HAP-1 (cell line): ENCODE data around the gene TMEM95.

Experiments
- DNase-seq, 2 experiments: peaks; one replicate each; pipeline ENCODE4 v3.0.0-alpha.2; 2016 to 2020; ENCODE audit warnings: low spot score in 2 of 2
- H3K27me3 ChIP-seq: fragments of 250-450 bp; sonication (Bioruptor Pico); 2 replicates; pipeline ENCODE4 v1.5.1; 2020; ENCODE audit warnings: low read depth, mild to moderate bottlenecking, moderate library complexity
- H3K36me3 ChIP-seq: fragments of 250-450 bp; sonication (Bioruptor Pico); replicated peaks from 2 replicates; pipeline ENCODE4 v1.5.1; 2020; ENCODE audit warnings: mild to moderate bottlenecking
- H3K4me1 ChIP-seq: fragments of 250-450 bp; sonication (Bioruptor Pico); 2 replicates; pipeline ENCODE4 v1.5.1; 2020; ENCODE audit warnings: mild to moderate bottlenecking
- H3K4me3 ChIP-seq: fragments of 250-450 bp; sonication (Bioruptor Pico); 2 replicates; pipeline ENCODE4 v1.5.1; 2020; ENCODE audit warnings: mild to moderate bottlenecking, moderate library complexity
- H3K9me3 ChIP-seq: fragments of 250-450 bp; sonication (Bioruptor Pico); 2 replicates; pipeline ENCODE4 v1.5.1; 2020; ENCODE audit warnings: mild to moderate bottlenecking, moderate library complexity
- in situ Hi-C: fragments of 300-500 bp; cut with MboI; formaldehyde crosslinking; loops from 3 replicates; pipeline ENCODE4 v1.14.3; 2020; ENCODE audit warnings: low sequenced_read_pairs, inconsistent platforms, mixed read lengths

The TMEM95 gene, protein sequence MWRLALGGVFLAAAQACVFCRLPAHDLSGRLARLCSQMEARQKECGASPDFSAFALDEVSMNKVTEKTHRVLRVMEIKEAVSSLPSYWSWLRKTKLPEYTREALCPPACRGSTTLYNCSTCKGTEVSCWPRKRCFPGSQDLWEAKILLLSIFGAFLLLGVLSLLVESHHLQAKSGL

DNA sequence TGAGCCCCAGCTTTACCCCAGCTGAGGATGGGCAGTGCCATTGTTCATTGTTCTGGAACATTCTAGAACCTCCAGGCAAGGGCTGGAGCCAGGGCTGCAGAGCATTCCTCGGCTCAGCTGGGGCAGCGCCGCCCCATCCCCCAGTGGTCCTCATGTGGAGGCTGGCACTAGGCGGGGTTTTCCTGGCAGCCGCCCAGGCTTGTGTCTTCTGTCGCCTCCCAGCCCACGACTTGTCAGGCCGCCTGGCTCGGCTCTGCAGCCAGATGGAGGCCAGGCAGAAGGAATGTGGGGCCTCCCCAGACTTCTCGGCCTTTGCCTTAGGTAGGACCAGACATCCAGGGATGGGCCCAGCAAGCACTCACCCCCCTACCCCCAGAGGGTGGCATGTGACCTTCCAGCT, at the start of gene TMEM95:
Gene TMEM95 (plus strand): TSS at position 104 of the 400 bp plus-strand sequence. CDS start 49 bp downstream, at position 153.
- H3K9me3 ChIP-seq = no peaks in the 10 kb centered on the region
- H3K27me3 ChIP-seq = no peaks in the 10 kb centered on the region
- H3K36me3 ChIP-seq = no peaks in the 10 kb centered on the region
- peaks cover 3% of the 10 kb centered on the region; the same call in 1 of the 2 replicates for H3K4me1 ChIP-seq
- in situ Hi-C loops = no loop called here
- no peak for DNase-seq
- no peak within 1 kb of the TSS for H3K4me3 ChIP-seq

DNA sequence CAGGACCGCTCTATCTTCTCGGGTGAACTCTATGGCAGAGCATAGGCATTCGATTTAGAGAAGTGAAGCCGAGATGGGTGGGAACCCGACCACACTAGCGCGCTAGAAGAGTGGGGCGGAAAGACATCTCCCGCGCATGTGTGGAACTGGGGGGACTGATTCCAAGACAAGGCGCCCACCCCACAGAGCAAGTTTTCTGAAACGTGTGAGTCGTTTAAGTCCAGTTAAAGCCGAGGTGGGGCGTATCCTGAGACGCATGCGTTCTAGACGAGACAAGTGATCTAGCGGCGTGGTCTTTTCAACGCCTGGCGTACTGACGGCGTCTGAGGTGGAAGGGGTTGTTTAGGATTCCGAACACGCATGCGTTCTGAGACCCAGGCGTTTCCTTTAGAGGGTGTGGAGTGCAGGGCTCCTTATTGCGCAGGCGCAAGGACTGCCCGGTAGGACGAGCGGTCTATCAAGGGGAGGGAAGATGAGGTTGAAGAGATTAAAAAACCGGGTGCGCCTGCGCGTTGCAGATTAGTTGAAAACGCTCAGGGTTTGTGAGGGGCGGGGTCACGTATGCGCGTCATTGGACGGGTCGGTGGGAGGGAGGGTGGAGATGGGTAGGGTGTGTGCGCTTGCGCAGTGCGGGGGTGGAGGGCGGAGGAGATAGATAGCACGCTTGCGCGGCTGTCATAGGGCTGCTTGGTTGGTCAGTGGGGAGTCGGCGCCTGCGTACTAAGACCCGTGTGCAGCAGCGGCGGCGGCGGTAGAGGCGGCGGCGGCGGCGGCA, 47.9 kb upstream of the TMEM95 start, which contains the start of gene EIF5A:
Gene EIF5A (plus strand): TSS at position 718 of the 775 bp plus-strand sequence. CDS start 2,008 bp downstream, outside the sequence.
- DNase-seq = peak; percentile 100
- Histone ChIP-seq H3K36me3 (peaks cover 42% of the 10 kb centered on the region), H3K9me3 (no peaks in the 10 kb centered on the region), H3K4me3 (peak within 1 kb of the TSS; percentile 90), H3K4me1 (peaks cover 3% of the 10 kb centered on the region), H3K27me3 (no peaks in the 10 kb centered on the region)
- in situ Hi-C loops = no loop called here

DNA sequence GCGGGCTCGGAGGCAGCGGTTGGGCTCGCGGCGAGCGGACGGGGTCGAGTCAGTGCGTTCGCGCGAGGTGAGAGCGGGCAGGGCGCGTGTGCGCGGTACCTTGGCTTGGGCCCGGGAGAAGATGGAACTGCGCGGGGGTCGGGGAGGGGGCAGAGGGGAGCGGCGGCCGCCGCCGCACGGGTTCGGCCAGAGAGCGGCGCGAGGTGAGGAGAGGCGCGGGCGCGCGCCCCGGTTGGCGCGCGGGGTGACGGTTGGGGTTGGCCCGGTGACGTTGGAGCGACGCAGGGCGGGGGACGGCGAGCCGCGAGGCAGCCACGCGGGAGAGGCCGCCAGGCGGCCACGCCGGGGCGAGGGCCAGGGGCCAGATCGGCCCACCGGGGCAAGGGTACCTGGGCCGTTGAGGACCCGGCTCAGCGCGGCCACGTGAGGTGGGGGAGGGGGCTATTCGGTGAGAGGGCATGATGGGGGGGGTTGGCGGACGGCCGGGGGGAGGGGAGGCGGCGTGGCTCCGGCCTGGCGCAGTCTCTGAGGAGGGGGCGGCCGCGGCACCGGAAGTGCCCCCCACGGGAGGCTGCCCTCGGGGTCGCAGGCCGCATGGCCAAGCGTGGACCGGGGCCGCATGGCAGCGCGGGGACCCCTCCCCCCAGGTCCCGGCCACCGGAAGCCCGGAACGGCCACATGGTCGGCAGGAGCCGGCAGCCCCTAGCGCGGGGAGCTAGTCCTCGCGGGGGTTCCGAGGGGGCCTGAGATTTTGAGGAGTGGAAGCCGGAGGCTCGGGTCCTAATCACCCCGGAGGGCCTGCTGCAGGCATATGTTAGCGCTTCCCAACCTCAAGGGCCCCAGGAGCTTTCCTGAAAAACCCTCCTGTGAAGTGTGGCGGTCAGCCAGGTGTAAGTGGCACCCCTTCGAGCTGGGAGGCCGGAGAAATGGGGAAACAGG, 47.0 kb upstream of the TMEM95 start:
- H3K4me1 ChIP-seq = peaks cover 3% of the 10 kb centered on the region

DNA sequence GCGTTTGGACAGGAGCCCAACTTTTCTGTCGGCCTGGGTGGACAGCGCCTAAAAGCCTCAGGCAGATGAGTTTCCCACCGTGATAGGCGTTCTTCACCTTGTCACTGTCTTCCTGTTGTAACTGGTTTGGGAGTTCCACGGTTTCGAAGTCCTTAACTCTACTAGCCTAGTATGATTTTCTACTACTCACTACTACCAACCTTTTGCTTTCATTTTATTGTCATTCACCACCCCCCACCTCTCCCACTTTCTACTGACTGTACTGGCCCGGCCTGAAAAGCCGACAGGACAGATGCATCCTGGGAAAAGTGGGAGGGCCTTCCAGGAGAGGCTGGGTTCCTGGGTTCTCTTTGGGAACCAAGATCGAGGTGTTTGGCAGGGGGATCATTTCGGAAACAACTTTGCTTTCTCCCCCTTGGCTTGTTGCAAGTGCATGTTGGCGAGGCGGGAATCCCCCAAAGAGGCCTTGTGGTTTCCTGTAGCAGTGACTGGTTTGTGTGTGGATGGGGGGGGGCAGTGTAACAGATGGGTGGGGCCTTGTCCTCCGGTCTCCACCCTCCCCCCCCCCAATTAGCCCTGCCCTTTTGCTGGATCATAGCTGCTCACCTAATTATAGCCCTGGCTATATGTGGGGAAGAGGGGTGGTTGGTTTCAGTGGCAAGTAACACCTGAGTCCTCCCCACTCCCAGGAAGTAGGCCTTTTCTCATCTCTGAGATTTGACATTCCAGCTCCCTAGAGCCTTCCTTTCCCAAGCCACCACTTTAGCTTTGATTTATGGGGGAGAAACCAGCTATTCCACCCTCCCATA, 46.1 kb upstream of the TMEM95 start:
- in situ Hi-C loops = no loop called here
- peaks cover 59% of the 10 kb centered on the region for H3K36me3 ChIP-seq
- no peaks in the 10 kb centered on the region for H3K9me3 ChIP-seq
- H3K27me3 ChIP-seq = no peaks in the 10 kb centered on the region
- peak overlapping the region; percentile 90 for H3K4me3 ChIP-seq
- peaks cover 3% of the 10 kb centered on the region for H3K4me1 ChIP-seq
- DNase-seq = peak; percentile 83 to 90

More for the DNA sequence above, 47.0 kb upstream of the TMEM95 start:
- in situ Hi-C loops = no loop called here
- Histone ChIP-seq H3K36me3 (peaks cover 50% of the 10 kb centered on the region), H3K27me3 (no peaks in the 10 kb centered on the region), H3K4me3 (peak overlapping the region; percentile 90), H3K9me3 (no peaks in the 10 kb centered on the region)
- DNase-seq = peak in 1 of 2 experiments; percentile 70

DNA sequence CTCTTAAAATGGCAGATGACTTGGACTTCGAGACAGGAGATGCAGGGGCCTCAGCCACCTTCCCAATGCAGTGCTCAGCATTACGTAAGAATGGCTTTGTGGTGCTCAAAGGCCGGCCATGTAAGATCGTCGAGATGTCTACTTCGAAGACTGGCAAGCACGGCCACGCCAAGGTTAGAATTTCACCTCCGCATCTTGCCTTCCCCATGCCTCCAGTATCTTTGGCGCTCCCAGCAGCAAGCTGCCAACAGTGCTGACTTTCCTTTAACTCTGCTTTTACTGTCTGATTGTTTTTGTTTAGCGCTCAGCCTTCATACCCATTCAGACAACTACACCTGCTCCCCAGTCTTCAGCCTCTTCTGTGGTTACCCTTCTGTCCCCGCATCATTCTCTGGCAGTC, 45.3 kb upstream of the TMEM95 start:
- in situ Hi-C loops = no loop called here
- DNase-seq = no peak
- Histone ChIP-seq H3K36me3 (peaks cover 65% of the 10 kb centered on the region), H3K4me3 (peak overlapping the region; percentile 90), H3K4me1 (peaks cover 7% of the 10 kb centered on the region), H3K9me3 (no peaks in the 10 kb centered on the region), H3K27me3 (no peaks in the 10 kb centered on the region)

DNA sequence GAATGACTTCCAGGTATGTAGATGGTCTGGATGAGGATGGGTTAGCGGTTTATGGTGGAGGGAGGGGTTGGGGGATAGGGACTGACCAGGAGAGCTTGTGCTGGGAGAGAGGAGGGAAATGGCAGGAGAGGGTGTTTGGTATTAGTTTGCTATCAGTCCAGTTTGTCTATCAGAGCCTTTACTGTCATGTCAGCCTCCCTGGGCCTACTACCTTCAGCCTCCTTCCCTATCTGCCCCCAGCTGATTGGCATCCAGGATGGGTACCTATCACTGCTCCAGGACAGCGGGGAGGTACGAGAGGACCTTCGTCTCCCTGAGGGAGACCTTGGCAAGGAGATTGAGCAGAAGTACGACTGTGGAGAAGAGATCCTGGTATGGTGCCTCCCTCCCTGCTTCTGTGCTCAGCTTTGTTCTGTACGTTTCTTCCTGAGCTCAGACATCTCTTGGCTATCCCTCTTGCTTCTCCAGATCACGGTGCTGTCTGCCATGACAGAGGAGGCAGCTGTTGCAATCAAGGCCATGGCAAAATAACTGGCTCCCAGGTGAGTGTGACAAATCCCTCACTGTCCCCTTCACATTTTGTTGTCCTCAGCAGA, 43.7 kb upstream of the TMEM95 start:
- Histone ChIP-seq H3K4me1 (peaks cover 12% of the 10 kb centered on the region), H3K36me3 (peaks cover 75% of the 10 kb centered on the region), H3K4me3 (no peak overlapping the region), H3K9me3 (no peaks in the 10 kb centered on the region), H3K27me3 (no peaks in the 10 kb centered on the region)
- DNase-seq = no peak
- in situ Hi-C loops = no loop called here

DNA sequence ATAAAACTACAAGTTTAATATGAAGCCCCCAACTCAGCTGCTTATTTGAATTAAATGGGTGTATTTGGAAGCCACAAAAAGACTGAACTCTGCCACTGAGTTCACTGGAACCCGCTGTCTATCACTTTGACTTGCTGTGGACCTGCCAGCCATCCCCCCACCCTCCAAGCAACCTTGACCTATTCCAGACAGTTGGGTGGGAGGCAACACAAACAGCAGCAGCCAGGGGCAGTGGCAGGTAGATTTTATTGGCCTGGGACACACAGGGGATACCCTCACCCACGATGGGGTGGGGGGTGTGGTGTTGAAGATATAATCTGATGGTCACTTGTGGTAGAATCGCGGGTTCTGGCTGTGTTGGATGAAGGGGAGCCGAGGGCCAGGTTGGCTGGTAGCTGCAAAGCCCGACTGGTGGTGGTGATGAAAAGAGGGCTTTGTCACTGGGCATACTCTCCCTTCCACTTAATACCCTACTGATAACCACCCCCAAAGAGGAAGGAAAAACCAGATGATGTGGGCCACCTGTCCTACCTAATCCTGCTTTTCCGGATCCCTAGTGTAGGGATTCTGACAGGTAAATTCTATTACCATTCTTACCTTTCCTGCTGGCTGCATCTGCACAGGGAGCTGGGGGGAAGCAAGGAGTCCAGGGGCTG, 42.4 kb upstream of the TMEM95 start:
- in situ Hi-C loops = no loop called here
- DNase-seq = no peak

DNA sequence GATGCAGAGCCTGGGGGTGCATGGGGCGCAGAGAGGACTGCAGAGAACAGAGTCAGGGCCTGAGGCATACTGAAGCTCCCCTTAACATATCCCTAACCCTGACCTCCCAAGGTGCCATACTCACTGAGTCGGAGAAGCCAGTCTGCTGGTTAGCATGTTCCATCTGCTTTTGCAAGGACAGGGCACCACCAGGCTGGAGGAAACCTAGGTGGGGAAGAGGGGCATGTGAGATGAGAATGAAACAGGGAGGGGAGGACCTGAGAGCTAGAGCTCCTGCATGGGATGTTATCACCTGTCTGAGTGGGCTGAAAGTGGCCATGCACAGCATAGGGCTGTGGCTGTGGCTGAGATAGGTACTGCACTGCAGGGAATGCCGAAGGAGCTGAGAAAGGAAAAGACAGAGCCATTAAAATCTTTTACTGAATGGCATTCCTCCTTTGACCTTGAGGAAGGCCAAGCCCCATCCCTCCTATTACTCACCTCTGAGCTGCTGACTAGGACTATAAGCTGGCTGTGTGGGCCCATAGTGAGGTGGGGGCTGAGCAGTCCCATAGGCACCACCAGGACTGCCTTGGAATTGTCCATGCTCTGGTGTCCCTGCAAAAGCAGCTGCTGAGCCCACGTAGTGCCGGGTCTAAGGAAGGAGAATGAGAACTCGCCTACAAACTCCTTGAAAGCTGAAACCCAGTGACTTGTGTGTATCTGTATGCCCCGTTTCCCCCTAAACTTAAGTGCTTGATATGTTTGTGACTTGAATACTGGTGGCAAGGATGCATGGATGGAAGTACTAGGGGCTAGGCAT, 41.7 kb upstream of the TMEM95 start:
- no peaks in the 10 kb centered on the region for H3K9me3 ChIP-seq
- no peaks in the 10 kb centered on the region for H3K27me3 ChIP-seq
- no peak overlapping the region for H3K4me3 ChIP-seq
- peaks cover 12% of the 10 kb centered on the region for H3K4me1 ChIP-seq
- peaks cover 87% of the 10 kb centered on the region for H3K36me3 ChIP-seq
- peak in 1 of 2 experiments; percentile 57 for DNase-seq
- in situ Hi-C loops = no loop called here

More for the DNA sequence above, 42.4 kb upstream of the TMEM95 start:
- Histone ChIP-seq H3K4me1 (peaks cover 12% of the 10 kb centered on the region), H3K36me3 (peaks cover 86% of the 10 kb centered on the region), H3K4me3 (no peak overlapping the region), H3K9me3 (no peaks in the 10 kb centered on the region), H3K27me3 (no peaks in the 10 kb centered on the region)

DNA sequence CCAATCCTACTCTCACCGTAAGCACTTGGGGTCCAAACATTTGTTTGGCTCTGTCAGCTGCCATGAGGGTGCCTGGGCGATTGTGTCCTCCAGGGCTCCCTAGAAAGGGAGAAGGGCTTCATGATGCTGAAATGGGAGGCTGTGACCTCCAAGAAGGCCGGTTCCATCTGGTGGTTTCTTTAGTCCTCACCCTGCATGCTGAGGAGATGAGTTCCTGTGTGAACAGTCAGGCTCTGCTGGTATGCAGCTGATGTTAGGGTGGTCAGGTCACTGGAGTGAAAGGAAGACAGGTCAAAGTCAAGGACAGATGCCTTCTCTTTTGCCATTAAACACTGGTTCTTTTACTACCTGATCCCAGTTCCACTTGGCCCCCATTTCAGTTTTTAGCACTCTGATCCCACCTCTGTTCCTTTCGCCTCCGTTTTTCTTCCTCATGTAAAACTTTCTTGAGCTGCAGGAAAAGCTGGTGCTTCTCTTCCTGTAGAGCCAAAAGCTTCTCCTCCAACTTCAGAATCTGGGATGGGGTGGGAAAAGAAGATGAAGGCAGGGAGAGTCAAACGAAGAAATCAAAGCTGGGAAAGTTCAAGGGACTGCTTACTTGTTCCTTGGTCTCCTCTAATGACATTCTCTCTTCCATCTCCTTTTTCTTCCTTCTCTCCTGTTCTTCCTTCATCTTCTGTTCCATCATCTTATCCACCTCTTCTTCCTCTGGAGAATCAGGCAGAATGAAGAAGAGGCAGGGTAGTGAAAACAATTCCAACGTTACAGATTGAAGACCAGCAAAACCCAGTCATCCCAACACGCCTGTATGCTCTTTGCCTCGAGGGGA, 40.9 kb upstream of the TMEM95 start:
- DNase-seq = no peak
- H3K36me3 ChIP-seq = peaks cover 87% of the 10 kb centered on the region
- peaks cover 12% of the 10 kb centered on the region for H3K4me1 ChIP-seq
- no peaks in the 10 kb centered on the region for H3K9me3 ChIP-seq
- H3K27me3 ChIP-seq = no peaks in the 10 kb centered on the region
- H3K4me3 ChIP-seq = peak overlapping the region; percentile 58
- in situ Hi-C loops = no loop called here

DNA sequence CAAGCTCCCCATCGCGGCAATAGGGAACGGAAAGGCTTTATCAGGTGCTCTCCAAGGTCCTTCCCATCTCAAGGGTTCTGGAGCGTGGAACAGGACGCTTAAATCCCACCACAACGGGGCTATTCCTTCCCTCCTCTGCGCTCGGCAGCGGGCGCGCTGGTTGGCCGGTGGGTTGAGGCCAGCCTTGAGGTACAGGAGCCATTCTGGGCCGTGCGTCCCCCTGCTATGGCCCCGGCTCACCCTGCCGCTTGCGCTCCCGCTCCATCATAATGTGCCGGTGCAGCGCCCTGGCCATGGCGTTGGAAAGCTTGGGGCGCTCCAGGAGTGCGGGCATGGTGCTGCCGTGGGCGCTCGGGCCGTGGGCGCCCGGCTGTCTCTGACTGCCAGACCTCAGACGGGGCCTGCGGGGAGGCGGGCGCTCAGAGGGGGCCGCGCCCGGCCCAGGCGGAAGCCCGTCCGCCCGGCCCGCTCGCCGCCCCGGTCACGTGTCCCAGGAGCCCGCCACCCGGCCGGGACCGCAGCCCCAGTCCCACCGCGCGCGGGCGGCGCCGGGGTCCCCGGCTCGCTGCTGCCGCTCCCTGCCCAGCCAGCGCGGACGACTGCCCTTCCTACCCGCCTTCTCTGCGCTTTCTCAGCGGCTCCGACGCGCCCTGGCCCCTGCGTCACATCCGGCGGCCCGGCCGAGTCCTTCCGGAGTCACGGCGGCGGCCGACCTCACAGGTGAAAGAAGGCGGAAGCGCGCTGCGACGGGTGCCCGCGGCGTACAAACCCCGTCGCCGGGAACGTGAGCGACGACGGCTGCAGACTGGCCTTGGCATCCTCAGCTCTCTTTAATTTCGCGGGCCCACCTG, 40.0 kb upstream of the TMEM95 start, which contains the start of gene GPS2:
Gene GPS2 (minus strand): TSS at position 642 of the 851 bp plus-strand sequence. CDS start 308 bp downstream, at position 334.
- H3K4me1 ChIP-seq = peaks cover 10% of the 10 kb centered on the region
- peaks cover 79% of the 10 kb centered on the region for H3K36me3 ChIP-seq
- no peaks in the 10 kb centered on the region for H3K27me3 ChIP-seq
- DNase-seq = peak; percentile 75 to 94
- peak within 1 kb of the TSS; percentile 58 for H3K4me3 ChIP-seq
- in situ Hi-C loops = no loop called here
- no peaks in the 10 kb centered on the region for H3K9me3 ChIP-seq
